ENCODE results near the gene MORN5. TPM values are rescaled to one million over a fixed set of nuclear protein-coding genes. Genes with fewer than 3 reads are reported as not detected.

The MORN5 gene
- total and polyA plus RNA-seq, 10 of the 15 experiments (the other 5 are each of a cell fraction or from before 2014, with no cell fraction given) = not detected

DNA sequence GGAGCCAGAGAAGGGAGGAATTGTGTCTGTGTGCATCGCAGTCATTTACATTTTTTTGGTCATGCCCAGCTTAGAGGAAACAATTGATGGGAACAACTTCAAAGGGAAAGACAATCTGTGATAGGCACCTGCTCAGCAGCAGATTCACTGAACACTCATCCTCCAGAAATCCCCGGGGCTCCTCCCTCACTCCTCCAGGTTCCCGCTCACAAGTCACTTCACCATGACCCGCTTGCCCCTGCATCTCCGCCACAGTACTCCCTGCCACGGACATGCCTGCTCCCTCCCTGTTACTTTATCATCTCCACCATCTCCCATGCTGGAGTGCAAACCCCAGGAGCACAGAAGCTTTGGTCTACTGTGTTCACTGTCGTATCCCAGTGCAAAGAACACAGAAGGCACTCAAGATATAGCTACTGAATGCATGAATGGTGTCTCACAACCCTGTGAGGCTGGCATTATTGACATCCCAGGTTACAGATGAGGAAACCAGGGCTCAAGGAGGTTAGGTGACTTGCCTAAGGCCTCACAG is 52.8 kb downstream of the MORN5 start:
- no peak overlapping the region for H3K4me3 ChIP-seq
- H3K4me2 ChIP-seq (ENCODE audit: control insufficient read depth, insufficient read depth) = no peak overlapping the region
- no peaks in the 10 kb centered on the region for H4K20me1 ChIP-seq (ENCODE audit: control insufficient read depth, insufficient read depth)
- intact Hi-C loops (cut with micrococcal nuclease; ENCODE audit: unreplicated experiment) (no loop called here), in situ Hi-C loops (cut with MboI) (no loop called here)
- POLR2A ChIA-PET = no interaction called here
- FAIRE-seq = no peak
- SMC1A ChIA-PET (ENCODE audit: uncharacterized antibody, unreplicated experiment) = interaction anchor here (0.7 kb wide), 1 partner anchor 470 kb away, joined by 4 read pairs; no protein-coding TSS in a partner anchor
- peaks cover 1 to 10% of the 10 kb centered on the region in 2 experiments; a peak in 3 of 4 replicates for H3K27me3 ChIP-seq (replicated peaks in 1 of 2; ENCODE audit: control insufficient read depth in 2 of 2, insufficient read depth in 2 of 2, low read length in 1 of 2)
- no peaks in the 10 kb centered on the region for H3K79me2 ChIP-seq (ENCODE audit: control insufficient read depth, insufficient read depth, low read length)
- H3K4me1 ChIP-seq (ENCODE audit: control insufficient read depth, insufficient read depth, low read length) = no peaks in the 10 kb centered on the region
- no TSS peak for BruUV-seq (replicated peaks)
- no peak for ATAC-seq
- H2AFZ ChIP-seq (ENCODE audit: control insufficient read depth, low read depth, low read length) = no peak overlapping the region
- H3K9me3 ChIP-seq (replicated peaks; ENCODE audit: control insufficient read depth, insufficient read depth, low read length) = no peaks in the 10 kb centered on the region
- H3K36me3 ChIP-seq (ENCODE audit: control insufficient read depth in 2 of 2, insufficient read depth in 2 of 2, low read length in 1 of 2) = no peaks in the 10 kb centered on the region
- RAD21 ChIA-PET (ENCODE audit: unreplicated experiment) = no interaction called here
- CTCF ChIA-PET = no interaction called here
- 78% methylated on average over 7 of the region's 7 CpGs for WGBS (ENCODE audit: insufficient coverage, insufficient replicate concordance, low lambda C conversion rate, missing lambda C conversion rate)
- no peak overlapping the region for H3K27ac ChIP-seq (ENCODE audit: control insufficient read depth, insufficient read depth)
- H3K9ac ChIP-seq (ENCODE audit: control insufficient read depth, insufficient read depth, low read length) = no peak overlapping the region
- no peak for DNase-seq (ENCODE audit: low read depth, low spot score)
- no peak for TF ChIP-seq RUNX3 (IDR thresholded peaks at IDR 0.05; ENCODE audit: low read length)
- no peak for TF ChIP-seq EGR1 (IDR thresholded peaks at IDR 0.05; ENCODE audit: borderline replicate concordance in 1 of 2, low read depth in 2 of 2, low read length in 2 of 2)
- no peak for TF ChIP-seq CBX5 (IDR thresholded peaks at IDR 0.05; ENCODE audit: low read depth)
- TF ChIP-seq CREM (IDR thresholded peaks at IDR 0.05; ENCODE audit: low read depth) = no peak
- TF ChIP-seq, protein P1, sequence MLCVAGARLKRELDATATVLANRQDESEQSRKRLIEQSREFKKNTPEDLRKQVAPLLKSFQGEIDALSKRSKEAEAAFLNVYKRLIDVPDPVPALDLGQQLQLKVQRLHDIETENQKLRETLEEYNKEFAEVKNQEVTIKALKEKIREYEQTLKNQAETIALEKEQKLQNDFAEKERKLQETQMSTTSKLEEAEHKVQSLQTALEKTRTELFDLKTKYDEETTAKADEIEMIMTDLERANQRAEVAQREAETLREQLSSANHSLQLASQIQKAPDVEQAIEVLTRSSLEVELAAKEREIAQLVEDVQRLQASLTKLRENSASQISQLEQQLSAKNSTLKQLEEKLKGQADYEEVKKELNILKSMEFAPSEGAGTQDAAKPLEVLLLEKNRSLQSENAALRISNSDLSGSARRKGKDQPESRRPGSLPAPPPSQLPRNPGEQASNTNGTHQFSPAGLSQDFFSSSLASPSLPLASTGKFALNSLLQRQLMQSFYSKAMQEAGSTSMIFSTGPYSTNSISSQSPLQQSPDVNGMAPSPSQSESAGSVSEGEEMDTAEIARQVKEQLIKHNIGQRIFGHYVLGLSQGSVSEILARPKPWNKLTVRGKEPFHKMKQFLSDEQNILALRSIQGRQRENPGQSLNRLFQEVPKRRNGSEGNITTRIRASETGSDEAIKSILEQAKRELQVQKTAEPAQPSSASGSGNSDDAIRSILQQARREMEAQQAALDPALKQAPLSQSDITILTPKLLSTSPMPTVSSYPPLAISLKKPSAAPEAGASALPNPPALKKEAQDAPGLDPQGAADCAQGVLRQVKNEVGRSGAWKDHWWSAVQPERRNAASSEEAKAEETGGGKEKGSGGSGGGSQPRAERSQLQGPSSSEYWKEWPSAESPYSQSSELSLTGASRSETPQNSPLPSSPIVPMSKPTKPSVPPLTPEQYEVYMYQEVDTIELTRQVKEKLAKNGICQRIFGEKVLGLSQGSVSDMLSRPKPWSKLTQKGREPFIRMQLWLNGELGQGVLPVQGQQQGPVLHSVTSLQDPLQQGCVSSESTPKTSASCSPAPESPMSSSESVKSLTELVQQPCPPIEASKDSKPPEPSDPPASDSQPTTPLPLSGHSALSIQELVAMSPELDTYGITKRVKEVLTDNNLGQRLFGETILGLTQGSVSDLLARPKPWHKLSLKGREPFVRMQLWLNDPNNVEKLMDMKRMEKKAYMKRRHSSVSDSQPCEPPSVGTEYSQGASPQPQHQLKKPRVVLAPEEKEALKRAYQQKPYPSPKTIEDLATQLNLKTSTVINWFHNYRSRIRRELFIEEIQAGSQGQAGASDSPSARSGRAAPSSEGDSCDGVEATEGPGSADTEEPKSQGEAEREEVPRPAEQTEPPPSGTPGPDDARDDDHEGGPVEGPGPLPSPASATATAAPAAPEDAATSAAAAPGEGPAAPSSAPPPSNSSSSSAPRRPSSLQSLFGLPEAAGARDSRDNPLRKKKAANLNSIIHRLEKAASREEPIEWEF (IDR thresholded peaks at IDR 0.05; ENCODE audit: insufficient replicate concordance, low read depth, low read length) = no peak
- no peak for TF ChIP-seq ATF3 (IDR thresholded peaks at IDR 0.05; ENCODE audit: borderline replicate concordance, extremely low read depth, low read depth, low read length)
- TF ChIP-seq WRNIP1 (IDR thresholded peaks at IDR 0.05; ENCODE audit: borderline replicate concordance, low read depth, low read length) = no peak
- no peak for TF ChIP-seq POLR2AphosphoS2 (IDR thresholded peaks at IDR 0.05; ENCODE audit: low read depth, low read length)
- TF ChIP-seq LARP7 (IDR thresholded peaks at IDR 0.05) = no peak
- TF ChIP-seq ATF7 (IDR thresholded peaks at IDR 0.05; ENCODE audit: low read depth) = no peak
- TF ChIP-seq, protein P2, sequence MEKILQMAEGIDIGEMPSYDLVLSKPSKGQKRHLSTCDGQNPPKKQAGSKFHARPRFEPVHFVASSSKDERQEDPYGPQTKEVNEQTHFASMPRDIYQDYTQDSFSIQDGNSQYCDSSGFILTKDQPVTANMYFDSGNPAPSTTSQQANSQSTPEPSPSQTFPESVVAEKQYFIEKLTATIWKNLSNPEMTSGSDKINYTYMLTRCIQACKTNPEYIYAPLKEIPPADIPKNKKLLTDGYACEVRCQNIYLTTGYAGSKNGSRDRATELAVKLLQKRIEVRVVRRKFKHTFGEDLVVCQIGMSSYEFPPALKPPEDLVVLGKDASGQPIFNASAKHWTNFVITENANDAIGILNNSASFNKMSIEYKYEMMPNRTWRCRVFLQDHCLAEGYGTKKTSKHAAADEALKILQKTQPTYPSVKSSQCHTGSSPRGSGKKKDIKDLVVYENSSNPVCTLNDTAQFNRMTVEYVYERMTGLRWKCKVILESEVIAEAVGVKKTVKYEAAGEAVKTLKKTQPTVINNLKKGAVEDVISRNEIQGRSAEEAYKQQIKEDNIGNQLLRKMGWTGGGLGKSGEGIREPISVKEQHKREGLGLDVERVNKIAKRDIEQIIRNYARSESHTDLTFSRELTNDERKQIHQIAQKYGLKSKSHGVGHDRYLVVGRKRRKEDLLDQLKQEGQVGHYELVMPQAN (conservative IDR thresholded peaks at IDR 0.05) = no peak
- no peak for TF ChIP-seq SREBF1 (IDR thresholded peaks at IDR 0.05; ENCODE audit: low read length)
- TF ChIP-seq ZNF207 (IDR thresholded peaks at IDR 0.05; ENCODE audit: borderline replicate concordance) = no peak

All from GM12878 (cell line).